WERI-Rb-1 (cell line): Measurements from ENCODE around the gene IFFO2.

Experiments
- DNase-seq: peaks from one replicate; pipeline ENCODE4 v3.0.0-alpha.2; 2020
- H3K27ac ChIP-seq: fragments of 250-450 bp; sonication (Bioruptor Pico); 2 replicates; pipeline ENCODE4 v1.5.1; 2020; ENCODE audit warnings: mild to moderate bottlenecking, moderate library complexity
- H3K27me3 ChIP-seq: fragments of 250-450 bp; sonication (Bioruptor Pico); 2 replicates; pipeline ENCODE4 v1.5.1; 2021; ENCODE audit warnings: mild to moderate bottlenecking, low read depth, moderate library complexity; ENCODE audit not compliant: insufficient read depth, severe bottlenecking
- H3K36me3 ChIP-seq: fragments of 250-450 bp; sonication (Bioruptor Pico); 2 replicates; pipeline ENCODE4 v1.5.1; 2020; ENCODE audit warnings: mild to moderate bottlenecking, moderate library complexity
- H3K4me3 ChIP-seq: 2 replicates; pipeline ENCODE4 v1.5.1; 2011; ENCODE audit warnings: low read depth, mild to moderate bottlenecking, control low read depth, low read length
- H3K9me3 ChIP-seq: fragments of 250-450 bp; sonication (Bioruptor Pico); 2 replicates; pipeline ENCODE4 v1.5.1; 2021; ENCODE audit warnings: mild to moderate bottlenecking, moderate library complexity; ENCODE audit not compliant: severe bottlenecking
- CTCF ChIP-seq: IDR thresholded peaks from 2 replicates; pipeline ENCODE4 v1.5.1; 2011; ENCODE audit warnings: low read depth, mild to moderate bottlenecking, control low read depth, inconsistent platforms, low read length

The IFFO2 gene

DNA sequence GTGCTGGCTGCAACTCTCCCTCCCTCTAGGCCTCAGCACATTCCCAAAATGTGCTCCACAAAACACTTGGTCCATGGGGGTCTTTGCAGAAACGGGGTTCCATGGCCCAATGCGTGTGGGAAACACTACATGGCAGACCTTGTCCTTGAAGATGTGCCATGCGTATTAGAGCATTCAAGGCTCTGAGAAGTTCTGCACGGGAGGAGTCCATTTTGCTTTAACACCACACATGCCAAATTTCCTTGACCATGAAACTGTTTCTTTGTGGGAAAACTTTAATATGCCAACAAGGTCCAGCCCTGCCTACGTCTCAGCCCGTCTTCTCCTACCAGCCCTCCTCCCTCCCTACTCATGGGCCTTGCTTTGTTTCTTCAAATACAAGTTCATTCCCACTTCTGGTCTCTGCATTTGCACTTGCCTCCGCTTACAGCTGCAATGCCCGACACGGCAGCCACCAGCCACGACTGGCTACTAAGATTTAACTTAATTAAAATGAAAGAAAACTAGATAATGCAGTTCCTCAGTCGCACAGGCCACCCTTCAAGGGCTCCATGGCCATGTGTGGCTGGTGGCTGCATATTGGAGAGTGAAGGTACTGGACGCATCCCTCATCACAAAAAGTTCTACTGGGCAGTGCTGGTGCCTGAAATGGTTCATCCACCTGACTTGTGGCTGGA lies 77.8 kb downstream of the IFFO2 start:
- TF ChIP-seq CTCF, result no peak
- no peak for DNase-seq
- Histone ChIP-seq H3K4me3 (no peak overlapping the region), H3K27ac (no peak overlapping the region), H3K27me3 (no peaks in the 10 kb centered on the region), H3K9me3 (no peaks in the 10 kb centered on the region), H3K36me3 (no peaks in the 10 kb centered on the region)

DNA sequence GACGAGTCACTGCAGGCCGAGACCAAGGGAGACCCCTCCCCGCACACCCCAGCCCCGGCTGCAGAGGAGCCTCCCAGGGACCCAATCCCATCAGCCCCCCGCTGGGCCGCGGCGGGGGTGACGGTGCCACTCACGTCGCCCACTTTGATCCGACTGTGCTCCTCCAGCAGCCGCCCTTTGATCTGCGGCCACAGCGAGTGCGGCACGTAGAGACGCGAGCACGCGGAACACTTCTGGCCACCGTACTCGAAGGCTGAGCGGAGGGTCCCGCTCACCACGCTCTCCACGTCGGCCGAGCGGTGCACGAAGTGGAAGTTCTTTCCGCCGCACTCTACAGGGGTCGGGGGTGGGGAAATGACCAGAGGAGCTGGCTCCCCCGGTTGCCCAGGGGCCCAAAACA lies 79.2 kb downstream of the IFFO2 start:
- Histone ChIP-seq H3K4me3 (no peak overlapping the region), H3K27ac (no peak overlapping the region), H3K9me3 (no peaks in the 10 kb centered on the region), H3K27me3 (no peaks in the 10 kb centered on the region), H3K36me3 (no peaks in the 10 kb centered on the region)
- TF ChIP-seq CTCF, result no peak
- DNase-seq, result no peak

DNA sequence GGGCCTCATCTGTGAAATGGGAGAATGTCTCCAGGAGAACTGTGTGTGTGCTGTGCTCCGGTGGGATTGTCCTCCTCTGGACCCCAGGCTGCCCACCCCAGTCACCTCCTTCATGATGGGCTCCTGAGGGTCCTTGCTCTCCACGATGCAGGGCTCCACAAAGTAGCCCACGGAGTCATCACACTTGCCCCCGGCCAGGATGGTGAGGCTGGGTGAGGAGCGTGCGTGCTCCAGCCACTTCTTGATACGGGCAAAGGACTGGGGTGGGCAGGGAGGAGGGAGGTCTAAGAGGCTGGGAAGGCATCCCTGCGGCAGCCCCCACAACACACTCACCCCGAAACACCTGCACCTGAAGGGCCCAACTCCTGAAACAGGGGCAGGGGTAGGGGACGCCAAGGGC lies 80.3 kb downstream of the IFFO2 start:
- no peak for TF ChIP-seq CTCF
- DNase-seq, result no peak

GRCh38 chr1:18875796-18876128 lies 80.7 kb downstream of the IFFO2 start:
- Histone ChIP-seq H3K27me3 (no peaks in the 10 kb centered on the region), H3K36me3 (no peaks in the 10 kb centered on the region), H3K27ac (no peak overlapping the region), H3K4me3 (no peak overlapping the region), H3K9me3 (no peaks in the 10 kb centered on the region)
- no peak for DNase-seq
- no peak for TF ChIP-seq CTCF

More for the DNA sequence above, 80.3 kb downstream of the IFFO2 start:
- no peak overlapping the region for H3K4me3 ChIP-seq
- no peaks in the 10 kb centered on the region for H3K9me3 ChIP-seq
- no peak overlapping the region for H3K27ac ChIP-seq
- no peaks in the 10 kb centered on the region for H3K27me3 ChIP-seq
- no peaks in the 10 kb centered on the region for H3K36me3 ChIP-seq

DNA sequence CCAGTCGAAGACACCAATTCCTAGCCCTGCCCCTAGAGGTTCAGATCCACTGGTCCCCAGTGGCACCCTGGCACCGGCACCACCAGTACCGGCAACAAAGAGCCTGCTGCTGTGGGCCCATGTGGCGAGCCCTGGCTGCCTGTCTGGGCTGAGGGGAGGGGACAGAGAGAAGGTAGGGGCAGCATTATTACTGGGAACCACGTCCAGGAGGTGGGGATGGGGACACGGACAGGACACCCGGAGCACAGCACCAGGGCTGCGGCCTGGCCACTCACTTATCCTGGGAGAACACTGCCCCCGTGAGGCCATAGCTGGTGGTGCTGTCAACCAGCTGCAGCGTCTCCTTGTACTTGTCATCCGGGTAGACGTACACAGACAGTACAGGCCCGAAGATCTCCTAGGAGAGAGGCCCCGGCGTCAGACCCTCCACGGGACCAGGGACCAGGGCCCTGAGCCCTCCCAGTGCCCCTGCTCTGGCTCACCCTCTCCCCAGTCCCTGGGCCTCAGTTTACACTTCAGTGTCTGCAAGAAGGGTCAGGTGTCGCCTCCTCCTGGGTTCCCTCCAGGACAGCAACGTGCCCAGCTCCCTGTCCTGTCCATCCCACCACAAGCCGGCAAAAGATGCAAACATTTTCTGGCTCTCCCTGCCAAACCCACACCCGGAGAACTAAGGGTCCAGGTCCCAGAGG lies 81.2 kb downstream of the IFFO2 start:
- TF ChIP-seq CTCF, result peak; percentile 95
- no peaks in the 10 kb centered on the region for H3K9me3 ChIP-seq
- H3K27ac ChIP-seq, result no peak overlapping the region; the same call in 1 of the 2 replicates
- H3K36me3 ChIP-seq, result no peaks in the 10 kb centered on the region
- peak; percentile 92 for DNase-seq
- no peak overlapping the region for H3K4me3 ChIP-seq
- no peaks in the 10 kb centered on the region for H3K27me3 ChIP-seq
